NCI-H82 treated with DMSO at 0.1 percent for 48 hours (cell line): ENCODE results near the gene PIK3R1.

ENCODE experiments used
- DNase-seq: peaks from one replicate; lab custom pipeline; 2025; ENCODE audit not compliant: unreplicated experiment; lab: John Stamatoyannopoulos, UW

The PIK3R1 gene

DNA sequence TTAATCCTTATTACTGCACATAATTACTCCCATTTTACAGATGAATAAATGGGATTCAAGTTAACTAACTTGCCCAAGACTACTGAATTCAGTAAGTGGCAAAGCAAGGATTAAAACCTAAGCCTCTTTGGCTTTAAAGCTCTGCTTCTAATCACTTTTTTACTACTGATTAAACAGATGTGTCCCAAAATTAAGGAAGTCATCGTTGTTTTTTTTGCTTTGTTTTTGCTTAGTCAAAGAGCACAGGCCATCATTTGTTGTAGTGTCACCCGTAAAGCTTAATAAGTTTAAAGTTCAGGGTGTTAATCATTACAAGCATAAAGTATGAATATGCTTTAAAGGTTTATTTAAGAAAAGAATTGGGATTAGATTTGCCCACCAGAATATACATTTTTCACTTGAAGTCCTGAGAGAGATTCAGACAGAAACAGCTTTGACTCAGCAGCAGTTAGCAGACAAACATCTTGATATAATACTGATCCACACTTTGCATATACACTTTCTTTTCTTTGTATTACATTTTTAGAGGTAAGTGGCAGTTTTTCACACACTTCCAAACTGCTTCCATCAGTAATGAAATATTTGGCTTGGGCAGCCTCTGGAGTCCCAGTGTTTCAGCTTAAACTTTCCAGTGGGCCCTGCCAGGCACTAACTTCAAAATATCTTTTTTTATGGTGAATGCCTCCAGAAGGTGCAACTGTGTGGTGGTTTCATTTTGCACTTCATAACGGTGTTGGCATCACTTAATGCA lies 52.7 kb downstream of the PIK3R1 start:
- DNase-seq = peak; percentile 70

DNA sequence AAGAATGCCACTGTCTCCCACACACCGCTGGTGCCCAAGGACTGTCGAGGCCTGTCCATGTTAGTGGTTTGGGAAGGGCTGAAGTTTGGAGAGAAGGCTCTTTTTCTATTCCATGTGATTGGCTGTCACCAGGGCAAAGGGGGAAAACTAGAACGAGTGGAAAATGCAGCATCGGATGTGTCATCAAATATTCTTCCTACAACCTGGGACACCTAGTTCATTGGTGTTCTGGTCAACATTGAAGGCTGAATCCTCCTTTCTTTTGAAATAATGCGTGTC lies 53.2 kb downstream of the PIK3R1 start:
- DNase-seq = no peak

GRCh38 chr5:68269820-68270219 lies 54.3 kb downstream of the PIK3R1 start:
- DNase-seq = no peak

- no peak for DNase-seq
Measured at GRCh38 chr5:68270399-68270975, 54.9 kb downstream of the PIK3R1 start.

GRCh38 chr5:68271124-68271523 lies 55.6 kb downstream of the PIK3R1 start:
- no peak for DNase-seq

DNA sequence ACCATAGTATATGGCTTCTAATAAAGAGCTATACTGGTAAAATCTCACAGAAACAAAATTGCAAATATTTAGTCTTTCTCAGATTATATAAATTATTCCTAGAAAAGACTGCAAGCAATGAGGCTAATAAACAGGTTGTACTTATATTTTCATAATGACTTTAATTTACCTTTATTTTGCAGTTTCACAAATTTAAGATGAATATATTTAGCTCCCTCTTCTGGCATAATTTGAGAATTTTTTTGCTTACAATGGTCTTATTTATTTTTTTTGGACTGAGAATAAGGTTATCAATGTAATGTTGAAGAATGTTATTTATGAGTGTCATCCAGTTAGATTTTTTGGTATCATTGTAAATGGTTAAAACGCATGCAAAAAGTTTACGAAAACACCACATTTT lies 56.7 kb downstream of the PIK3R1 start:
- no peak for DNase-seq

DNA sequence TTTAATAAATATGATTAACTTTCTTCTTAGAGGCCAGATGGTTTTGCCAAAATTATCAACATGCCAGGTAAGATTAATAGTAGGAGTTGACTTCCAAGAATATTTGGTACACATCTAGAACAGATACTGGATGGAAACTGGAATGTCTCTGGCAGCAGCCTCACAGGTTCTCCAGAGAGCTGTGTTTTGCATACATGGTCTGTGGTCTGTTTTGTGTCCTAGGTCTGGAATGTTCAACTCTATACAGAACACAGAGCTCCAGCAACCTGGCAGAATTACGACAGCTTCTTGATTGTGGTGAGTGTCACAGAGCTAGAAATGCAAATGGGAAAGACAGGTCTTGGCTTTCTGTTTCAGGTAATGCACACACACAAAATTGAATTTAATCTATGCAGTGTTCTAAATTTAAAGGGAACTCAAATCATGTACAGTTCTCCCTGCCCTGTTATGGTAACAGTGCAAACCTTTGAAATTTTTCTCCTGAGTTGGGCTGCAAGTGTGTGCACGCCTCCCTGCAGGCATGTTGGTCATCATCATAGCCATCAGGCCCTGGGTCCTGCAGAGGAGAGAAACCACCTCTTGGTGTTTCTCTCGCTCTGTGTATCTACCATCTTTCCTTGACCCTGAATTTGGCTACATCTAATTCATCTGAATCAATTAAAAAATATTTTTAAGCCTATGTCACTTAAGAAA lies 58.3 kb downstream of the PIK3R1 start:
- no peak for DNase-seq

DNA sequence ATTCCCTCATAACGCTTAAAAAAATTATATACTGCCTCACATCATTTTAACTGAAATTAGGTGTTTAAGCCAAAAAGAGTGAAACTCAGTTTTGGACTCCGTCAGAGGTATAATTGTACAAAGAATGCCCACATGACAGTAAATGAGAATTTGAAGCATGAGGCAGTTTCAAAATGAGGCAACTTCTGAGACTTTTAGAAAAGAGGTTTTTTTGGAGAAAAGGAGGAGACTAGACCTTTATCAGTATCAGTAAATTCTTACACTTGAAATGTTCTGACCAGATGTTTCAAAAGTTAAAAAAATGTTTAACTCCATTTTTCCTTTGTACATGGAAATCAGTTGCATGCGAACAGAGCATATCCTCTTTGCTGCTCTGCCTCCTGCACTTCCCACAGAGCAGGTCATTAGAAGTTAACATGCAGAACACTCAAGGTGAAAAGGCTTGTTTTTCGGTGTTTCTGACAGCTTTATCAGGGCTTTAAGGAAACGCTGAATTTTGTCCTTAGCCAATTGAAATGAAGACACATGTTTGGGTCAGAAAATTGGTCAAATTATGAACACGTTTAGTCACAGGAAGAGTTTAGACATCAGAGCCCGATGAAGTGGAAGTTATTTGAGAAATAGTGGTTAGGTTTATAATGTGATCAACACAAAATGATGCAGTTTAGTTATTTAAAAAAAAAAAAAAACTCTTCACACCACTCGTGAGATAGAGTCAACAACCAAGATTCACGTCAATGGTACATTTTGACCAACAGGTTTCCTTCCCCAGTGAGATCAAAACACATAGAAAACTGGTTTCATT lies 59.5 kb downstream of the PIK3R1 start:
- DNase-seq = no peak

GRCh38 chr5:68276740-68277139 lies 61.2 kb downstream of the PIK3R1 start:
- no peak for DNase-seq

DNA sequence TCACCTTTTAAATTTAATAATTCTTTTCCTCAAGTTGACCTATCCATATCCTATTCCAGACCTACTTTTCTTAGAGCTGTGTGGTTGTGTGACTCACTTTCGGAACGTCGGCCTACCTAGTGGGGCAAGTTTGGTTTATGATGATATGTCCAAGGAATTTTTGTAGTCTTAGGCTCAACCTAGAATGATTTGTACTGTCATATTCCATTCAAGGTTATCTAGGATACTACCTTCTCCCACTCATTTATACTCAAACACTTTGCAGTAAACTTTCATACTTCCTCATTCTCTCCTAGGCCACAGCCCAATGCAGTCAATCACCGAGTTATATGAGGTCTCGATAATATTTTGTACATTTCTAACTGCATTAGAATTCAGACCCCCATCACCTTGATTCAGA lies 61.9 kb downstream of the PIK3R1 start:
- no peak for DNase-seq

- DNase-seq = no peak
Measured at GRCh38 chr5:68279984-68280383, 64.4 kb downstream of the PIK3R1 start.

GRCh38 chr5:68282001-68282400 lies 66.4 kb downstream of the PIK3R1 start:
- no peak for DNase-seq

- DNase-seq = no peak
Measured at GRCh38 chr5:68283766-68284165, 68.2 kb downstream of the PIK3R1 start.

GRCh38 chr5:68285075-68285840 lies 69.7 kb downstream of the PIK3R1 start:
- no peak for DNase-seq

GRCh38 chr5:68285851-68286611 lies 70.5 kb downstream of the PIK3R1 start:
- DNase-seq = no peak

- no peak for DNase-seq
Measured at GRCh38 chr5:68286612-68286912, 71.0 kb downstream of the PIK3R1 start.

DNA sequence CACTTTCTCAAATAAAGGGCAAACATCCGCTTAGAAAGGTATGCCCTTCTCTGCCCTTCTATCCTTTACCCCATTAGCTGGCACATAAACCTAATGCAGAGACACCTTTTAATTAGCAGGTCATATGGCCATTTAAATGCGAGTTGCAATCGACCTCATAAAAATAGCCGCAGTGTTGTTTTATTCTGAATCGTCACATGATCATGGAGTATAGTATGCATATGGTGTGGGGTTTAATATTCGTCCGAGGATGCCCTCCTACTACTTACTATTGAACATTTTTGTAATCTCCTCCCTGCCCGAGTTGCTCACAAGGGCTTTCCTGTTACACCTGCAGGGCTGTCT lies 72.0 kb downstream of the PIK3R1 start:
- no peak for DNase-seq

- DNase-seq = peak; percentile 13
Measured at GRCh38 chr5:68287976-68288706, 72.6 kb downstream of the PIK3R1 start.

GRCh38 chr5:68288707-68289134 lies 73.2 kb downstream of the PIK3R1 start:
- peak; percentile 21 for DNase-seq

GRCh38 chr5:68289498-68289897 lies 73.9 kb downstream of the PIK3R1 start:
- DNase-seq = no peak
